SK-N-SH (cell line): Measurements from ENCODE around the gene IKZF2. TPM values are rescaled to one million over a fixed set of nuclear protein-coding genes. Genes with fewer than 3 reads are reported as not detected.

Experiments
- CTCF ChIA-PET: fragments of 300-600, 350-600 bp; formaldehyde crosslinking; extraction: SDS; loops from one replicate; lab custom pipeline; 2021; lab: Yijun Ruan, JAX
- POLR2A ChIA-PET: fragments of 350-600 bp; sonication (Branson Sonifier 250); formaldehyde crosslinking; extraction: SDS; loops from one replicate; lab custom pipeline; 2020; ENCODE audit warnings: antibody characterized with exemption, inconsistent platforms; lab: Yijun Ruan, JAX
- DNase-seq: peaks from one replicate; pipeline ENCODE4 v3.0.0; 2012
- H2AFZ ChIP-seq: fragments of 200-600 bp; sonication (generic); 2 replicates; pipeline ENCODE4 v1.8.1; 2016; ENCODE audit warnings: antibody characterized with exemption, mild to moderate bottlenecking, low read depth
- H3F3A ChIP-seq: fragments of 200-600 bp; sonication (generic); replicated peaks from 2 replicates; pipeline ENCODE3; 2016; ENCODE audit warnings: antibody characterized with exemption, mild to moderate bottlenecking; ENCODE audit not compliant: insufficient read depth
- H3K27ac ChIP-seq, 2 experiments: fragments of 200-500 bp in 1 of 2; fragments of 200-600 bp in 1 of 2; sonication (Bioruptor generic) in 1 of 2; sonication (generic), shearing (Covaris generic) in 1 of 2; 2 replicates each; pipeline versions ENCODE4 v1.5.1 to v1.6.1; 2014 to 2016; ENCODE audit warnings: low read depth in 2 of 2, inconsistent platforms in 1 of 2, low read length in 1 of 2, mild to moderate bottlenecking in 1 of 2, mixed read lengths in 1 of 2
- H3K27me3 ChIP-seq: fragments of 200-600 bp; sonication (generic), shearing (Covaris generic); 2 replicates; pipeline ENCODE4 v1.6.1; 2016; ENCODE audit warnings: mixed run types; ENCODE audit not compliant: insufficient read depth
- H3K36me3 ChIP-seq, 2 experiments: fragments of 200-500 bp in 1 of 2; fragments of 200-600 bp in 1 of 2; sonication (Bioruptor generic) in 1 of 2; sonication (generic) in 1 of 2; replicated peaks in 1 of 2; 2 replicates each; pipeline versions ENCODE3 to v1.5.1; 2014 to 2016; ENCODE audit warnings: low read length in 1 of 2, mild to moderate bottlenecking in 1 of 2; ENCODE audit not compliant: insufficient read depth in 2 of 2, control insufficient read depth in 1 of 2
- H3K4me1 ChIP-seq, 2 experiments: fragments of 200-500 bp in 1 of 2; fragments of 200-600 bp in 1 of 2; sonication (Bioruptor generic) in 1 of 2; sonication (generic), shearing (Covaris generic) in 1 of 2; 2 replicates each; pipeline versions ENCODE4 v1.5.1 to v1.6.1; 2014 to 2016; ENCODE audit warnings: low read depth in 1 of 2, low read length in 1 of 2, mixed run types in 1 of 2; ENCODE audit not compliant: insufficient read depth in 2 of 2, control insufficient read depth in 1 of 2
- H3K4me2 ChIP-seq: fragments of 200-600 bp; sonication (generic), shearing (Covaris generic); 2 replicates; pipeline ENCODE4 v1.6.1; 2017; ENCODE audit warnings: mixed run types
- H3K4me3 ChIP-seq, 2 experiments: fragments of 200-500 bp in 1 of 2; fragments of 200-600 bp in 1 of 2; sonication (Bioruptor generic) in 1 of 2; sonication (generic), shearing (Covaris generic) in 1 of 2; 2 replicates each; pipeline versions ENCODE4 v1.5.1 to v1.8.1; 2014 to 2016; ENCODE audit warnings: low read depth in 2 of 2, inconsistent platforms in 1 of 2, low read length in 1 of 2, mild to moderate bottlenecking in 1 of 2, mixed read lengths in 1 of 2, moderate library complexity in 1 of 2
- H3K79me2 ChIP-seq: fragments of 200-600 bp; sonication (generic); 2 replicates; pipeline ENCODE4 v1.8.1; 2017; ENCODE audit warnings: mild to moderate bottlenecking; ENCODE audit not compliant: insufficient read depth
- H3K9ac ChIP-seq: fragments of 200-600 bp; sonication (generic); 2 replicates; pipeline ENCODE4 v1.6.1; 2017; ENCODE audit warnings: mixed run types
- H3K9me2 ChIP-seq: fragments of 200-600 bp; sonication (generic); 2 replicates; pipeline ENCODE4 v1.6.1; 2017; ENCODE audit warnings: mixed run types
- H3K9me3 ChIP-seq: fragments of 200-600 bp; sonication (generic); 2 replicates; pipeline ENCODE4 v1.6.1; 2017; ENCODE audit warnings: mixed run types, mild to moderate bottlenecking, moderate library complexity
- H4K20me1 ChIP-seq: fragments of 200-600 bp; sonication (generic); 2 replicates; pipeline ENCODE4 v1.6.1; 2017; ENCODE audit warnings: mild to moderate bottlenecking, mixed run types; ENCODE audit not compliant: insufficient read depth
- ELF1 ChIP-seq: IDR thresholded peaks from 2 replicates; pipeline ENCODE4 v1.4.0; 2012
- EP300 ChIP-seq, 2 experiments: IDR thresholded peaks; 2 replicates each; pipeline versions ENCODE4 v1.4.0 to v1.6.1; 2012; ENCODE audit warnings: borderline replicate concordance in 1 of 2, low read depth in 1 of 2, low read length in 1 of 2
- EZH2phosphoT487 ChIP-seq: fragments of 200-600 bp; sonication (generic); IDR thresholded peaks from 2 replicates; pipeline ENCODE4 v1.6.1; 2017; ENCODE audit warnings: low read depth, mixed run types, mild to moderate bottlenecking, antibody characterized with exemption, moderate library complexity, borderline replicate concordance
- FOSL2 ChIP-seq: IDR thresholded peaks from 2 replicates; pipeline ENCODE4 v1.4.0; 2012; ENCODE audit warnings: low read depth, mild to moderate bottlenecking, moderate library complexity, borderline replicate concordance
- FOXJ3 ChIP-seq: sonication (generic); formaldehyde crosslinking; IDR thresholded peaks from 2 replicates; pipeline ENCODE4 v1.5.1; 2020; ENCODE audit warnings: mild to moderate bottlenecking, missing genetic modification reagents
- MEF2A ChIP-seq: IDR thresholded peaks from 2 replicates; pipeline ENCODE4 v1.4.0; 2012; ENCODE audit warnings: low read depth, borderline replicate concordance
- MXI1 ChIP-seq: IDR thresholded peaks from 2 replicates; pipeline ENCODE4 v1.6.1; 2012; ENCODE audit warnings: mild to moderate bottlenecking, low read depth, low read length, improper control_type of control experiment
- NRF1 ChIP-seq: IDR thresholded peaks from 2 replicates; pipeline ENCODE4 v1.6.1; 2012; ENCODE audit warnings: low read depth, mild to moderate bottlenecking, low read length
- RCOR1 ChIP-seq: fragments of 150-350 bp; IDR thresholded peaks from 2 replicates; pipeline ENCODE4 v1.6.1; 2017; ENCODE audit warnings: antibody characterized with exemption, low read length
- SIN3A ChIP-seq: IDR thresholded peaks from 2 replicates; pipeline ENCODE4 v1.6.1; 2012; ENCODE audit warnings: low read depth, mild to moderate bottlenecking, low read length, moderate library complexity, borderline replicate concordance
- SMC3 ChIP-seq: IDR thresholded peaks from 2 replicates; pipeline ENCODE4 v1.6.1; 2012; ENCODE audit warnings: low read depth, low read length, improper control_type of control experiment
- TAF1 ChIP-seq: IDR thresholded peaks from 2 replicates; pipeline ENCODE4 v1.6.1; 2012; ENCODE audit warnings: low read depth, mild to moderate bottlenecking, low read length, moderate library complexity, borderline replicate concordance
- TCF12 ChIP-seq: IDR thresholded peaks from 2 replicates; pipeline ENCODE4 v1.4.0; 2012
- TEAD4 ChIP-seq: IDR thresholded peaks from 2 replicates; pipeline ENCODE4 v1.4.0; 2012; ENCODE audit warnings: mild to moderate bottlenecking, borderline replicate concordance; ENCODE audit not compliant: insufficient read depth
- YY1 ChIP-seq: IDR thresholded peaks from 2 replicates; pipeline ENCODE4 v1.4.0; 2012; ENCODE audit warnings: low read depth, mild to moderate bottlenecking
- WGBS: methylation state at CpG from one replicate; pipeline ENCODE4 v1.1.6; 2017; ENCODE audit warnings: low lambda C conversion rate; 5-methylcytosine and 5-hydroxymethylcytosine counted together
- polyA plus RNA-seq, 3 experiments: library from polyadenylated mRNA; depleted of rRNA; stranded (reverse); fragments of >200 nt; gene quantifications; 2 replicates each; pipeline ENCODE4 v1.2.3, GENCODE V29; 2012
- TF ChIP-seq, protein P1 (sequence below): IDR thresholded peaks from 2 replicates; pipeline ENCODE4 v1.4.0; 2012; ENCODE audit warnings: low read depth, borderline replicate concordance
- TF ChIP-seq, protein P2 (sequence below): IDR thresholded peaks from 2 replicates; pipeline ENCODE4 v1.6.1; 2012; ENCODE audit warnings: mild to moderate bottlenecking, low read depth, low read length, moderate library complexity
- TF ChIP-seq, protein P3 (sequence below): IDR thresholded peaks from 2 replicates; pipeline ENCODE4 v1.4.0; 2012; ENCODE audit warnings: low read depth, borderline replicate concordance

The IKZF2 gene
- polyA plus RNA-seq, 1 of the 3 experiments (the other 2 are of a cell fraction) = 1.3 TPM

DNA sequence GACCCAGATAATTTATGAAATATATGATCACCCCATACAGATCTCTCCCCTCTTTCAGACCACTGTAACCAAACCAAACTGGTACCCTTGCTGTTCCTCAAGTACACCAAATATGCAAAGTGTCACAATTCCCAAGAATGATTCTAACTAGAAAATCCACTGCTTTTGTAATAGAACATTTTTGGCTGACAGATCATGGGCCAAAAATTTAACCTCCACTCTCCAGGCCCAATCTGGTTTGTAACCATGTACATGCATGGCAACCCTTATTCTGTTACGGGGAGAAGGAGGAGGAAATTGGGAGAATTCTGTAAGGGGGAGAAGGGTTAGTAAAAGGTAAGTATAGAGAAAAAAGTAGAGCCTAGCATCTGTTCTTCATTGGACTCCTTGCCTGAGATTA lies 62.0 kb downstream of the IKZF2 start:
- no peak overlapping the region for H3K4me3 ChIP-seq
- DNase-seq = no peak

More for the DNA sequence above, 62.0 kb downstream of the IKZF2 start:
- H3F3A ChIP-seq = peaks cover 10% of the 10 kb centered on the region
- no peak for TF ChIP-seq MXI1
- TF ChIP-seq FOSL2 = no peak
- TF ChIP-seq FOXJ3 = no peak
- TF ChIP-seq ELF1 = no peak
- TF ChIP-seq YY1 = no peak
- TF ChIP-seq EP300 (IDR thresholded peaks at IDR 0.05; ENCODE audit: borderline replicate concordance in 1 of 2, low read depth in 1 of 2, low read length in 1 of 2) = no peak
- TF ChIP-seq, protein P1, sequence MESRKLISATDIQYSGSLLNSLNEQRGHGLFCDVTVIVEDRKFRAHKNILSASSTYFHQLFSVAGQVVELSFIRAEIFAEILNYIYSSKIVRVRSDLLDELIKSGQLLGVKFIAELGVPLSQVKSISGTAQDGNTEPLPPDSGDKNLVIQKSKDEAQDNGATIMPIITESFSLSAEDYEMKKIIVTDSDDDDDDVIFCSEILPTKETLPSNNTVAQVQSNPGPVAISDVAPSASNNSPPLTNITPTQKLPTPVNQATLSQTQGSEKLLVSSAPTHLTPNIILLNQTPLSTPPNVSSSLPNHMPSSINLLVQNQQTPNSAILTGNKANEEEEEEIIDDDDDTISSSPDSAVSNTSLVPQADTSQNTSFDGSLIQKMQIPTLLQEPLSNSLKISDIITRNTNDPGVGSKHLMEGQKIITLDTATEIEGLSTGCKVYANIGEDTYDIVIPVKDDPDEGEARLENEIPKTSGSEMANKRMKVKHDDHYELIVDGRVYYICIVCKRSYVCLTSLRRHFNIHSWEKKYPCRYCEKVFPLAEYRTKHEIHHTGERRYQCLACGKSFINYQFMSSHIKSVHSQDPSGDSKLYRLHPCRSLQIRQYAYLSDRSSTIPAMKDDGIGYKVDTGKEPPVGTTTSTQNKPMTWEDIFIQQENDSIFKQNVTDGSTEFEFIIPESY = no peak
- no peak for TF ChIP-seq MEF2A
- TF ChIP-seq, protein P2, sequence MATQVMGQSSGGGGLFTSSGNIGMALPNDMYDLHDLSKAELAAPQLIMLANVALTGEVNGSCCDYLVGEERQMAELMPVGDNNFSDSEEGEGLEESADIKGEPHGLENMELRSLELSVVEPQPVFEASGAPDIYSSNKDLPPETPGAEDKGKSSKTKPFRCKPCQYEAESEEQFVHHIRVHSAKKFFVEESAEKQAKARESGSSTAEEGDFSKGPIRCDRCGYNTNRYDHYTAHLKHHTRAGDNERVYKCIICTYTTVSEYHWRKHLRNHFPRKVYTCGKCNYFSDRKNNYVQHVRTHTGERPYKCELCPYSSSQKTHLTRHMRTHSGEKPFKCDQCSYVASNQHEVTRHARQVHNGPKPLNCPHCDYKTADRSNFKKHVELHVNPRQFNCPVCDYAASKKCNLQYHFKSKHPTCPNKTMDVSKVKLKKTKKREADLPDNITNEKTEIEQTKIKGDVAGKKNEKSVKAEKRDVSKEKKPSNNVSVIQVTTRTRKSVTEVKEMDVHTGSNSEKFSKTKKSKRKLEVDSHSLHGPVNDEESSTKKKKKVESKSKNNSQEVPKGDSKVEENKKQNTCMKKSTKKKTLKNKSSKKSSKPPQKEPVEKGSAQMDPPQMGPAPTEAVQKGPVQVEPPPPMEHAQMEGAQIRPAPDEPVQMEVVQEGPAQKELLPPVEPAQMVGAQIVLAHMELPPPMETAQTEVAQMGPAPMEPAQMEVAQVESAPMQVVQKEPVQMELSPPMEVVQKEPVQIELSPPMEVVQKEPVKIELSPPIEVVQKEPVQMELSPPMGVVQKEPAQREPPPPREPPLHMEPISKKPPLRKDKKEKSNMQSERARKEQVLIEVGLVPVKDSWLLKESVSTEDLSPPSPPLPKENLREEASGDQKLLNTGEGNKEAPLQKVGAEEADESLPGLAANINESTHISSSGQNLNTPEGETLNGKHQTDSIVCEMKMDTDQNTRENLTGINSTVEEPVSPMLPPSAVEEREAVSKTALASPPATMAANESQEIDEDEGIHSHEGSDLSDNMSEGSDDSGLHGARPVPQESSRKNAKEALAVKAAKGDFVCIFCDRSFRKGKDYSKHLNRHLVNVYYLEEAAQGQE = no peak
- no peak for TF ChIP-seq RCOR1
- no peak for TF ChIP-seq EZH2phosphoT487
- TF ChIP-seq, protein P3, sequence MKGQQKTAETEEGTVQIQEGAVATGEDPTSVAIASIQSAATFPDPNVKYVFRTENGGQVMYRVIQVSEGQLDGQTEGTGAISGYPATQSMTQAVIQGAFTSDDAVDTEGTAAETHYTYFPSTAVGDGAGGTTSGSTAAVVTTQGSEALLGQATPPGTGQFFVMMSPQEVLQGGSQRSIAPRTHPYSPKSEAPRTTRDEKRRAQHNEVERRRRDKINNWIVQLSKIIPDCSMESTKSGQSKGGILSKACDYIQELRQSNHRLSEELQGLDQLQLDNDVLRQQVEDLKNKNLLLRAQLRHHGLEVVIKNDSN = no peak
- no peak for TF ChIP-seq TCF12
- no peak for TF ChIP-seq TAF1
- TF ChIP-seq NRF1 = no peak
- TF ChIP-seq SIN3A = no peak
- TF ChIP-seq TEAD4 = no peak
- no peak for TF ChIP-seq SMC3
- no peaks in the 10 kb centered on the region for H3K27me3 ChIP-seq
- ChIA-PET CTCF (no interaction called here), POLR2A (no interaction called here)
- peaks cover 0 to 11% of the 10 kb centered on the region in 2 experiments; a peak in 2 of 4 replicates for H3K4me1 ChIP-seq
- no peaks in the 10 kb centered on the region for H3K9me3 ChIP-seq
- H3K9ac ChIP-seq = no peak overlapping the region
- H2AFZ ChIP-seq = no peak overlapping the region
- H3K9me2 ChIP-seq = no peaks in the 10 kb centered on the region
- no peaks in the 10 kb centered on the region for H3K36me3 ChIP-seq
- H3K27ac ChIP-seq = no peak overlapping the region
- no peaks in the 10 kb centered on the region for H4K20me1 ChIP-seq
- H3K4me2 ChIP-seq = no peak overlapping the region
- H3K79me2 ChIP-seq = no peaks in the 10 kb centered on the region
- 89% methylated on average over 1 of the region's 1 CpG for whole genome bisulfite sequencing
